ENCODE results near the gene TBC1D3I.
"Not testable (repeated sequence)": the region's sequence is repeated elsewhere in the genome, so short reads cannot be mapped to it uniquely, and the experiment has no call there.

The TBC1D3I gene

GRCh38 chr17:36264470-36264869, at the start of gene TBC1D3I:
TSS of gene TBC1D3I (minus strand) at chr17:36264570. CDS start at chr17:36262985, 1,585 bp downstream.
- DNase-seq: not testable (repeated sequence)

GRCh38 chr17:36295161-36295560, 30.8 kb upstream of the TBC1D3I start:
- DNase-seq: not testable (repeated sequence)

- DNase-seq: not testable (repeated sequence)
Observed at GRCh38 chr17:36289965-36290612, 25.7 kb upstream of the TBC1D3I start.

GRCh38 chr17:36284219-36284618, 19.8 kb upstream of the TBC1D3I start:
- DNase-seq: not testable (repeated sequence)

- not testable (repeated sequence) for DNase-seq
Observed at GRCh38 chr17:36283256-36283655, 18.9 kb upstream of the TBC1D3I start.

GRCh38 chr17:36242046-36242445, 22.3 kb downstream of the TBC1D3I start:
- not testable (repeated sequence) for DNase-seq

GRCh38 chr17:36229644-36230043, 34.7 kb downstream of the TBC1D3I start:
- peak; percentile 16 for DNase-seq

- DNase-seq: not testable (repeated sequence)
Observed at GRCh38 chr17:36222967-36223366, 41.4 kb downstream of the TBC1D3I start.

- not testable (repeated sequence) for DNase-seq
Observed at GRCh38 chr17:36221581-36222100, 42.7 kb downstream of the TBC1D3I start.

GRCh38 chr17:36220737-36221580, 43.4 kb downstream of the TBC1D3I start:
- not testable (repeated sequence) for DNase-seq

GRCh38 chr17:36219556-36219955, 44.8 kb downstream of the TBC1D3I start:
- DNase-seq: not testable (repeated sequence)

- not testable (repeated sequence) for DNase-seq
Observed at GRCh38 chr17:36215406-36216308, 48.7 kb downstream of the TBC1D3I start.

- DNase-seq: no peak
Observed at GRCh38 chr17:36214918-36215317, 49.5 kb downstream of the TBC1D3I start.

- DNase-seq: no peak
Observed at GRCh38 chr17:36213695-36214094, 50.7 kb downstream of the TBC1D3I start.

- DNase-seq: no peak
Observed at GRCh38 chr17:36212966-36213365, 51.4 kb downstream of the TBC1D3I start.

- no peak for DNase-seq
Observed at GRCh38 chr17:36212272-36212605, 52.1 kb downstream of the TBC1D3I start.

- DNase-seq: peak; percentile 62
Observed at GRCh38 chr17:36211484-36212271, 52.7 kb downstream of the TBC1D3I start.

GRCh38 chr17:36210439-36211211, 53.7 kb downstream of the TBC1D3I start, which contains the start of gene CCL4L2:
TSS of gene CCL4L2 (plus strand) at chr17:36211063.
- DNase-seq: peak; percentile 61

- no peak for DNase-seq
Observed at GRCh38 chr17:36209575-36209974, 54.8 kb downstream of the TBC1D3I start.

- DNase-seq: not testable (repeated sequence)
Observed at GRCh38 chr17:36207383-36207782, 57.0 kb downstream of the TBC1D3I start.

GRCh38 chr17:36206486-36206821, 57.9 kb downstream of the TBC1D3I start:
- DNase-seq: not testable (repeated sequence)
